CD4-positive, alpha-beta T cell (primary cell): Measurements from ENCODE around the gene ARHGAP42. TPM values are rescaled to one million over a fixed set of nuclear protein-coding genes. Genes with fewer than 3 reads are reported as not detected.

ENCODE experiments used
- ATAC-seq: fragments of 200-7000 bp; cut with Tn5 transposase; one replicate; pipeline ENCODE4 v1.10.0; 2022; ENCODE audit warnings: mild to moderate bottlenecking; ENCODE audit not compliant: poor library complexity
- CTCF ChIA-PET: fragments of 350-600 bp; sonication (Branson Sonifier 250); formaldehyde crosslinking; loops from one replicate; lab custom pipeline; 2021; ENCODE audit warnings: antibody characterized with exemption, inconsistent platforms; lab: Charles Lee
- POLR2A ChIA-PET: fragments of 350-600 bp; sonication (Branson Sonifier 250); formaldehyde crosslinking; loops from one replicate; lab custom pipeline; 2021; ENCODE audit warnings: antibody characterized with exemption, inconsistent platforms; lab: Charles Lee
- DNase-seq, 14 experiments: peaks; one replicate each; pipeline ENCODE4 v3.0.0-alpha.2; 2013 to 2020; ENCODE audit warnings: mixed read lengths in 2 of 14
- H3K27ac ChIP-seq, 2 donors: one replicate each; pipeline versions ENCODE4 v1.5.1 to v1.7.0; 2013; ENCODE audit warnings: low read length in 2 of 2, low read depth in 1 of 2, mild to moderate bottlenecking in 1 of 2
- H3K27me3 ChIP-seq, 2 experiments: 1 replicate in 1 of 2; 2 replicates in 1 of 2; pipeline versions ENCODE4 v1.6.1 to v1.7.0; 2013; ENCODE audit warnings: low read length in 2 of 2, control low read depth in 1 of 2, mild to moderate bottlenecking in 1 of 2, moderate library complexity in 1 of 2; ENCODE audit not compliant: insufficient read depth in 2 of 2, control insufficient read depth in 1 of 2
- H3K36me3 ChIP-seq: one replicate; pipeline ENCODE4 v1.6.1; 2013; ENCODE audit warnings: low read length, control low read depth; ENCODE audit not compliant: insufficient read depth
- H3K4me1 ChIP-seq: one replicate; pipeline ENCODE4 v1.6.1; 2013; ENCODE audit warnings: low read length, control low read depth; ENCODE audit not compliant: insufficient read depth
- H3K4me3 ChIP-seq: one replicate; pipeline ENCODE4 v1.5.1; 2013; ENCODE audit warnings: mild to moderate bottlenecking, low read length, moderate library complexity
- H3K9me3 ChIP-seq, 2 experiments: 1 replicate in 1 of 2; 2 replicates in 1 of 2; pipeline versions ENCODE4 v1.6.1 to v1.7.0; 2013; ENCODE audit warnings: low read length in 2 of 2, mild to moderate bottlenecking in 2 of 2, control low read depth in 1 of 2, moderate library complexity in 1 of 2; ENCODE audit not compliant: control insufficient read depth in 1 of 2, insufficient read depth in 1 of 2
- H3K27ac Mint-ChIP-seq: one replicate; pipeline ENCODE4 v1.8.0; 2020; ENCODE audit warnings: mixed read lengths
- H3K27me3 Mint-ChIP-seq: one replicate; pipeline ENCODE4 v1.8.0; 2021; ENCODE audit warnings: mixed read lengths
- H3K36me3 Mint-ChIP-seq: one replicate; pipeline ENCODE4 v1.8.0; 2021; ENCODE audit warnings: low read depth, mixed read lengths
- H3K4me1 Mint-ChIP-seq: one replicate; pipeline ENCODE4 v1.8.0; 2021; ENCODE audit warnings: low read depth, mixed read lengths
- H3K4me3 Mint-ChIP-seq: one replicate; pipeline ENCODE4 v1.8.0; 2020; ENCODE audit warnings: mild to moderate bottlenecking, mixed read lengths
- H3K9me3 Mint-ChIP-seq: one replicate; pipeline ENCODE4 v1.8.0; 2020; ENCODE audit warnings: mixed read lengths
- intact Hi-C, 2 experiments: fragments of 100-400 bp; cut with DNase I in 1 of 2; cut with micrococcal nuclease in 1 of 2; formaldehyde crosslinking; loops; one replicate each; pipeline versions ENCODE4 v1.15.1 to v1.9.0; 2023 to 2025; cut with DNase I, micrococcal nuclease
- total RNA-seq, 174 experiments: library from RNA in 2 of 174; stranded (reverse) in 2 of 174; gene quantifications; one replicate each; pipeline ENCODE4 v1.2.3 and lab custom pipeline; 2021 to 2026
- TF ChIP-seq, protein P1 (sequence below): fragments of 200-600 bp; IDR thresholded peaks from one replicate; pipeline ENCODE4 v1.8.0; 2022; ENCODE audit warnings: antibody characterized with exemption, mild to moderate bottlenecking

Gene ARHGAP42
- total RNA-seq, 2 experiments from 2014 or later = not detected

DNA sequence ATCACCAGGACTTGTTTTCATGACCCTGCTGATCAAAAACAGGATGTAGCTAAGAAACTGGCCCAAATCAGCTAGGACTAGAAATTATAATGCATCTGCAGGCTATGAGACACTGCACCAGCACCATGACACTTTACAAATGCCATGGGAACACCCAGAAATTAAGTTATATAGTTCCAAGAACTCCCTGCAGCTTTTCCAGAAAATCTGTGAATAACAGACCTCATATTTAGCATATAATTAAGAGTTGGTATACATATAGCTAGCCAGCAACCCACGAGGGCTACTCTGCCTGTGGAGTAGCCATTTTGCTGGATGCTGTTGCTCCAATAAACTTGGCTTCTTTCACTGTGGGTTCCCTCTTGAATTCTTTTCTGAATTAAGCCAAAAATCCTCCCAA, 341.6 kb downstream of the ARHGAP42 start:
- ChIA-PET CTCF (no interaction called here), POLR2A (no interaction called here)
- H3K9me3 Mint-ChIP-seq = peaks cover 4% of the 10 kb centered on the region
- no peak overlapping the region for H3K4me3 Mint-ChIP-seq
- Histone ChIP-seq H3K27ac (no peak overlapping the region), H3K4me1 (no peaks in the 10 kb centered on the region), H3K36me3 (no peaks in the 10 kb centered on the region), H3K4me3 (no peak overlapping the region), H3K27me3 (no peaks in the 10 kb centered on the region), H3K9me3 (peaks cover 0 to 6% of the 10 kb centered on the region in 2 experiments)
- no peak for DNase-seq
- H3K36me3 Mint-ChIP-seq = no peaks in the 10 kb centered on the region
- TF ChIP-seq, protein P1, sequence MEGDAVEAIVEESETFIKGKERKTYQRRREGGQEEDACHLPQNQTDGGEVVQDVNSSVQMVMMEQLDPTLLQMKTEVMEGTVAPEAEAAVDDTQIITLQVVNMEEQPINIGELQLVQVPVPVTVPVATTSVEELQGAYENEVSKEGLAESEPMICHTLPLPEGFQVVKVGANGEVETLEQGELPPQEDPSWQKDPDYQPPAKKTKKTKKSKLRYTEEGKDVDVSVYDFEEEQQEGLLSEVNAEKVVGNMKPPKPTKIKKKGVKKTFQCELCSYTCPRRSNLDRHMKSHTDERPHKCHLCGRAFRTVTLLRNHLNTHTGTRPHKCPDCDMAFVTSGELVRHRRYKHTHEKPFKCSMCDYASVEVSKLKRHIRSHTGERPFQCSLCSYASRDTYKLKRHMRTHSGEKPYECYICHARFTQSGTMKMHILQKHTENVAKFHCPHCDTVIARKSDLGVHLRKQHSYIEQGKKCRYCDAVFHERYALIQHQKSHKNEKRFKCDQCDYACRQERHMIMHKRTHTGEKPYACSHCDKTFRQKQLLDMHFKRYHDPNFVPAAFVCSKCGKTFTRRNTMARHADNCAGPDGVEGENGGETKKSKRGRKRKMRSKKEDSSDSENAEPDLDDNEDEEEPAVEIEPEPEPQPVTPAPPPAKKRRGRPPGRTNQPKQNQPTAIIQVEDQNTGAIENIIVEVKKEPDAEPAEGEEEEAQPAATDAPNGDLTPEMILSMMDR = no peak
- H3K4me1 Mint-ChIP-seq = no peaks in the 10 kb centered on the region
- no peak for ATAC-seq
- no peaks in the 10 kb centered on the region for H3K27me3 Mint-ChIP-seq
- intact Hi-C loops = no loop called here
- H3K27ac Mint-ChIP-seq = no peak overlapping the region

GRCh38 chr11:101030015-101030414, 342.9 kb downstream of the ARHGAP42 start:
- no peaks in the 10 kb centered on the region for H3K27me3 Mint-ChIP-seq
- H3K4me3 Mint-ChIP-seq = no peak overlapping the region
- Histone ChIP-seq H3K9me3 (peaks cover 0 to 9% of the 10 kb centered on the region in 2 experiments), H3K4me3 (no peak overlapping the region), H3K36me3 (no peaks in the 10 kb centered on the region), H3K4me1 (no peaks in the 10 kb centered on the region), H3K27me3 (no peaks in the 10 kb centered on the region), H3K27ac (no peak overlapping the region)
- peaks cover 4% of the 10 kb centered on the region for H3K9me3 Mint-ChIP-seq
- no peak overlapping the region for H3K27ac Mint-ChIP-seq
- DNase-seq = no peak
- H3K4me1 Mint-ChIP-seq = no peaks in the 10 kb centered on the region
- POLR2A ChIA-PET = no interaction called here
- no peaks in the 10 kb centered on the region for H3K36me3 Mint-ChIP-seq
- ATAC-seq = no peak
- TF ChIP-seq, protein P1 = no peak
- intact Hi-C loops = no loop called here
- CTCF ChIA-PET = no interaction called here

DNA sequence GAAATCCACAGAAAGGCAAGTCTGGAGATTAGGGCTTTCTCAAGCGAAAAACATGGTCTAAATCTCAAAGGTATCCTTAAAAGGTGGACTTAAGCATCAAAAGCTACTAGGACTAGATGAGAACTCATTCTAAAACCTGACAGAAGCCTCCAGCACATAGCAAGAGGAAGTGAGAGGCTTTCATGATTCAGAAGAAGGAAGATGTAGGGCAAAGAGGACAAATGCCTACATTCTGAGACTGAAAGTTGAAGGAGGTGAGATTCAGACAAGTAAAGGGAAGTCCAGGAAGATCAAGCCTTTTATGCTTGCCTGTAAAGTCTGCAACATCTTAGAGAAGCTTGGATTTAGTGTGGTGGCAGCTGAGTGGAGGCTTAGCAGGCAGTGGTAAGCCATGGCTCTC, 343.6 kb downstream of the ARHGAP42 start:
- H3K4me1 Mint-ChIP-seq = no peaks in the 10 kb centered on the region
- no peaks in the 10 kb centered on the region for H3K27me3 Mint-ChIP-seq
- H3K4me3 ChIP-seq = no peak overlapping the region
- no peaks in the 10 kb centered on the region for H3K4me1 ChIP-seq
- no peak overlapping the region for H3K4me3 Mint-ChIP-seq
- no peaks in the 10 kb centered on the region for H3K27me3 ChIP-seq
- no peak overlapping the region for H3K27ac Mint-ChIP-seq
- CTCF ChIA-PET = no interaction called here
- ATAC-seq (no peak), DNase-seq (no peak)
- H3K27ac ChIP-seq = no peak overlapping the region
- H3K9me3 ChIP-seq = peaks cover 0 to 6% of the 10 kb centered on the region in 2 experiments
- H3K9me3 Mint-ChIP-seq = peaks cover 4% of the 10 kb centered on the region
- intact Hi-C loops = no loop called here
- H3K36me3 Mint-ChIP-seq = no peaks in the 10 kb centered on the region
- TF ChIP-seq, protein P1 = no peak
- no peaks in the 10 kb centered on the region for H3K36me3 ChIP-seq
- POLR2A ChIA-PET = no interaction called here
